ENCODE data around the gene STPG3. TPM values are rescaled to one million over a fixed set of nuclear protein-coding genes. Genes with fewer than 3 reads are reported as not detected.

STPG3 gene
- total RNA-seq, 1 experiment from 2014 or later = not detected

GRCh38 chr9:137270929-137271695 lies 20.0 kb downstream of the STPG3 start:
- no TSS peak for BruUV-seq (replicated peaks)
- Mint-ChIP-seq H3K9me3 (ENCODE audit: low read depth, unreplicated experiment) (no peaks in the 10 kb centered on the region), H3K27ac (ENCODE audit: unreplicated experiment) (no peak overlapping the region), H3K4me3 (ENCODE audit: low read depth, unreplicated experiment) (no peak overlapping the region), H3K27me3 (ENCODE audit: unreplicated experiment) (no peaks in the 10 kb centered on the region), H3K4me1 (ENCODE audit: low read depth, unreplicated experiment) (peaks cover 19% of the 10 kb centered on the region), H3K36me3 (ENCODE audit: insufficient read depth, unreplicated experiment) (peaks cover 58% of the 10 kb centered on the region)
- CTCF ChIA-PET = no interaction called here
- intact Hi-C loops (cut with micrococcal nuclease; ENCODE audit: unreplicated experiment) = no loop called here
- TF ChIP-seq CTCF (IDR thresholded peaks at IDR 0.05; ENCODE audit: unreplicated experiment) = no peak
- no peak for DNase-seq

- H3K4me3 Mint-ChIP-seq (ENCODE audit: low read depth, unreplicated experiment) = no peak overlapping the region
- TF ChIP-seq CTCF (IDR thresholded peaks at IDR 0.05; ENCODE audit: unreplicated experiment) = no peak
- BruUV-seq (replicated peaks) = no TSS peak
- peaks cover 62% of the 10 kb centered on the region for H3K36me3 Mint-ChIP-seq (ENCODE audit: insufficient read depth, unreplicated experiment)
- H3K4me1 Mint-ChIP-seq (ENCODE audit: low read depth, unreplicated experiment) = peaks cover 22% of the 10 kb centered on the region
- CTCF ChIA-PET = no interaction called here
- no peak for DNase-seq
- intact Hi-C loops (cut with micrococcal nuclease; ENCODE audit: unreplicated experiment) = no loop called here
- H3K27ac Mint-ChIP-seq (ENCODE audit: unreplicated experiment) = no peak overlapping the region
- H3K27me3 Mint-ChIP-seq (ENCODE audit: unreplicated experiment) = no peaks in the 10 kb centered on the region
- H3K9me3 Mint-ChIP-seq (ENCODE audit: low read depth, unreplicated experiment) = no peaks in the 10 kb centered on the region
These were observed 20.6 kb downstream of the STPG3 start for GRCh38 chr9:137271696-137272076.

- no peak for DNase-seq
- Mint-ChIP-seq H3K27ac (ENCODE audit: unreplicated experiment) (no peak overlapping the region), H3K36me3 (ENCODE audit: insufficient read depth, unreplicated experiment) (peaks cover 66% of the 10 kb centered on the region), H3K4me3 (ENCODE audit: low read depth, unreplicated experiment) (no peak overlapping the region), H3K27me3 (ENCODE audit: unreplicated experiment) (no peaks in the 10 kb centered on the region), H3K4me1 (ENCODE audit: low read depth, unreplicated experiment) (peaks cover 29% of the 10 kb centered on the region), H3K9me3 (ENCODE audit: low read depth, unreplicated experiment) (no peaks in the 10 kb centered on the region)
- no peak for TF ChIP-seq CTCF (IDR thresholded peaks at IDR 0.05; ENCODE audit: unreplicated experiment)
- CTCF ChIA-PET = interaction anchor here (0.5 kb wide), 1 partner anchor 271 kb away, joined by 3 read pairs; no protein-coding TSS in a partner anchor
- intact Hi-C loops (cut with micrococcal nuclease; ENCODE audit: unreplicated experiment) = no loop called here
- BruUV-seq (replicated peaks) = no TSS peak
These were observed 21.4 kb downstream of the STPG3 start for GRCh38 chr9:137272241-137273094.

GRCh38 chr9:137273095-137273490 lies 22.0 kb downstream of the STPG3 start:
- Mint-ChIP-seq H3K4me1 (ENCODE audit: low read depth, unreplicated experiment) (peaks cover 29% of the 10 kb centered on the region), H3K27me3 (ENCODE audit: unreplicated experiment) (no peaks in the 10 kb centered on the region), H3K9me3 (ENCODE audit: low read depth, unreplicated experiment) (no peaks in the 10 kb centered on the region), H3K36me3 (ENCODE audit: insufficient read depth, unreplicated experiment) (peaks cover 72% of the 10 kb centered on the region), H3K27ac (ENCODE audit: unreplicated experiment) (no peak overlapping the region), H3K4me3 (ENCODE audit: low read depth, unreplicated experiment) (no peak overlapping the region)
- no peak for DNase-seq
- TF ChIP-seq CTCF (IDR thresholded peaks at IDR 0.05; ENCODE audit: unreplicated experiment) = no peak
- BruUV-seq (replicated peaks) = no TSS peak
- CTCF ChIA-PET = interaction anchor here (0.5 kb wide), 1 partner anchor 271 kb away, joined by 3 read pairs; no protein-coding TSS in a partner anchor
- intact Hi-C loops (cut with micrococcal nuclease; ENCODE audit: unreplicated experiment) = no loop called here
